ENCODE data around the gene DLG2.
"Not testable (repeated sequence)": the region's sequence is repeated elsewhere in the genome, so short reads cannot be mapped to it uniquely, and the experiment has no call there.

Gene DLG2

DNA sequence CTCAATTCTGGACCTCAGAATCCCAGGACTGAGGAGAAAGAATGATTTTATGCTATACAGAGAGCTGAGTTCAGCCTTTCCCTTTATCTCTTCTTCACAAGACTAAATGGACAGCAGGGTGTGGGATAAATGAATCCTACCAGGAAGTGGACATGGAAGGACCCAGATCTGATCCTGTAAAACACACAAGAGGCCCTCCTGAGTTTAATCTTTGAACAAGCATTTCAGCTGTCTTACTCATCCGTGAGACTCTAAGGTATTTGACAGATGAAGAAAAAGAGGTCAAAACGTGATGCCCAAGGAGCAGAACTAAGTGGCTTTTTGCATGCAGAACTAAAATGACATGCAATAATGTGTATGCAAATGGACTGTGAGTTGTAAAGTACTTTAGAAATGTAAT lies 511.3 kb downstream of the DLG2 start:
- DNase-seq (ENCODE audit: low read depth in 1 of 2, low spot score in 1 of 2): no peak

DNA sequence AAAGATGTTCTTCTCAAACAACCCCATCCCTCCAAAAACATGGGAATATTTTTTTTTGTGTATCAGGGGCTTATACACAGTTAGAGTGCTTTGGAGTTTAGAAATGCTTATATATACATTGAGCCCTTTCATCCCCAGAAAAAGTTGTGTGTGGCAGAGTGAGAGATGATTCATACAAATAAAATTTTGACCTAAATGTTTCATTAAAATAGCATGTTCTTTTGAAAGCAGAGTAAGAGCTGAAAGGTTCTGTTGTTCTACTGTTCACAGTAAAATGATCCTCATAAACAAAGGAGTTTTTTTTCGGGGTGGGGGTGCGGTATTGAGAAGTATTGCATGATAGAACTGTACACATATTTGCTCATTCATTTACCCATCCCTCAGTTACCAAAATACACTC lies 512.4 kb downstream of the DLG2 start:
- Histone ChIP-seq H3K27ac (replicated peaks) (no peak overlapping the region), H3K27me3 (ENCODE audit: insufficient read depth, poor library complexity, severe bottlenecking) (no peaks in the 10 kb centered on the region), H3K4me3 (replicated peaks; ENCODE audit: insufficient read depth, low read length) (no peak overlapping the region)
- TF ChIP-seq, protein P1, sequence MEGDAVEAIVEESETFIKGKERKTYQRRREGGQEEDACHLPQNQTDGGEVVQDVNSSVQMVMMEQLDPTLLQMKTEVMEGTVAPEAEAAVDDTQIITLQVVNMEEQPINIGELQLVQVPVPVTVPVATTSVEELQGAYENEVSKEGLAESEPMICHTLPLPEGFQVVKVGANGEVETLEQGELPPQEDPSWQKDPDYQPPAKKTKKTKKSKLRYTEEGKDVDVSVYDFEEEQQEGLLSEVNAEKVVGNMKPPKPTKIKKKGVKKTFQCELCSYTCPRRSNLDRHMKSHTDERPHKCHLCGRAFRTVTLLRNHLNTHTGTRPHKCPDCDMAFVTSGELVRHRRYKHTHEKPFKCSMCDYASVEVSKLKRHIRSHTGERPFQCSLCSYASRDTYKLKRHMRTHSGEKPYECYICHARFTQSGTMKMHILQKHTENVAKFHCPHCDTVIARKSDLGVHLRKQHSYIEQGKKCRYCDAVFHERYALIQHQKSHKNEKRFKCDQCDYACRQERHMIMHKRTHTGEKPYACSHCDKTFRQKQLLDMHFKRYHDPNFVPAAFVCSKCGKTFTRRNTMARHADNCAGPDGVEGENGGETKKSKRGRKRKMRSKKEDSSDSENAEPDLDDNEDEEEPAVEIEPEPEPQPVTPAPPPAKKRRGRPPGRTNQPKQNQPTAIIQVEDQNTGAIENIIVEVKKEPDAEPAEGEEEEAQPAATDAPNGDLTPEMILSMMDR (IDR thresholded peaks at IDR 0.05; ENCODE audit: insufficient read depth, low read length): no peak
- TF ChIP-seq SPI1 (IDR thresholded peaks at IDR 0.05; ENCODE audit: borderline replicate concordance, low read depth) (no peak), GABPA (IDR thresholded peaks at IDR 0.05; ENCODE audit: low read depth) (no peak), POLR2AphosphoS5 (IDR thresholded peaks at IDR 0.05; ENCODE audit: low read depth) (no peak)
- TF ChIP-seq, protein P2, sequence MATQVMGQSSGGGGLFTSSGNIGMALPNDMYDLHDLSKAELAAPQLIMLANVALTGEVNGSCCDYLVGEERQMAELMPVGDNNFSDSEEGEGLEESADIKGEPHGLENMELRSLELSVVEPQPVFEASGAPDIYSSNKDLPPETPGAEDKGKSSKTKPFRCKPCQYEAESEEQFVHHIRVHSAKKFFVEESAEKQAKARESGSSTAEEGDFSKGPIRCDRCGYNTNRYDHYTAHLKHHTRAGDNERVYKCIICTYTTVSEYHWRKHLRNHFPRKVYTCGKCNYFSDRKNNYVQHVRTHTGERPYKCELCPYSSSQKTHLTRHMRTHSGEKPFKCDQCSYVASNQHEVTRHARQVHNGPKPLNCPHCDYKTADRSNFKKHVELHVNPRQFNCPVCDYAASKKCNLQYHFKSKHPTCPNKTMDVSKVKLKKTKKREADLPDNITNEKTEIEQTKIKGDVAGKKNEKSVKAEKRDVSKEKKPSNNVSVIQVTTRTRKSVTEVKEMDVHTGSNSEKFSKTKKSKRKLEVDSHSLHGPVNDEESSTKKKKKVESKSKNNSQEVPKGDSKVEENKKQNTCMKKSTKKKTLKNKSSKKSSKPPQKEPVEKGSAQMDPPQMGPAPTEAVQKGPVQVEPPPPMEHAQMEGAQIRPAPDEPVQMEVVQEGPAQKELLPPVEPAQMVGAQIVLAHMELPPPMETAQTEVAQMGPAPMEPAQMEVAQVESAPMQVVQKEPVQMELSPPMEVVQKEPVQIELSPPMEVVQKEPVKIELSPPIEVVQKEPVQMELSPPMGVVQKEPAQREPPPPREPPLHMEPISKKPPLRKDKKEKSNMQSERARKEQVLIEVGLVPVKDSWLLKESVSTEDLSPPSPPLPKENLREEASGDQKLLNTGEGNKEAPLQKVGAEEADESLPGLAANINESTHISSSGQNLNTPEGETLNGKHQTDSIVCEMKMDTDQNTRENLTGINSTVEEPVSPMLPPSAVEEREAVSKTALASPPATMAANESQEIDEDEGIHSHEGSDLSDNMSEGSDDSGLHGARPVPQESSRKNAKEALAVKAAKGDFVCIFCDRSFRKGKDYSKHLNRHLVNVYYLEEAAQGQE (IDR thresholded peaks at IDR 0.05; ENCODE audit: insufficient replicate concordance, low read depth): no peak
- no peak for DNase-seq (ENCODE audit: low read depth in 1 of 2, low spot score in 1 of 2)

More for the DNA sequence above, 511.3 kb downstream of the DLG2 start:
- Histone ChIP-seq H3K27ac (replicated peaks) (no peak overlapping the region), H3K4me3 (replicated peaks; ENCODE audit: insufficient read depth, low read length) (no peak overlapping the region), H3K27me3 (ENCODE audit: insufficient read depth, poor library complexity, severe bottlenecking) (no peaks in the 10 kb centered on the region)
- TF ChIP-seq POLR2AphosphoS5 (IDR thresholded peaks at IDR 0.05; ENCODE audit: low read depth): no peak
- TF ChIP-seq, protein P1 (IDR thresholded peaks at IDR 0.05; ENCODE audit: insufficient read depth, low read length): no peak
- TF ChIP-seq, protein P2 (IDR thresholded peaks at IDR 0.05; ENCODE audit: insufficient replicate concordance, low read depth): no peak
- no peak for TF ChIP-seq GABPA (IDR thresholded peaks at IDR 0.05; ENCODE audit: low read depth)
- TF ChIP-seq SPI1 (IDR thresholded peaks at IDR 0.05; ENCODE audit: borderline replicate concordance, low read depth): no peak

DNA sequence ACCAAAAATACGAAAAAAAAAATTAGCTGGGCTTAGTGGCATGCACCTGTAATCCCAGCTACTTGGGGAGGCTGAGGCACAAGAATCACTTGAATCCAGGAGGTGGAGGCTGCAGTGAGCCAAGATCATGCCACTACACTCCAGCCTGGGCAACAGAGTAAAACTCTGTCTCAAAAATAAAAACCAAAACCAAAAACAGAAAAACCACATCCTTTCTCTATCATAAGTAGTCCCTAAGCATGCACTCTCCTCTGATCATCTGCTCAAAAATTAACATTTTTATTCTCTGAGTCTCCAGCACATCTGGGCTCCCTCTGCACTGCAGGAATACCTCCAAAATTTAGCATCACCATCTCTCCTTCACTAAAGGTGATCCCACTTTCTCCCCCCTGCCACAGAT lies 516.9 kb downstream of the DLG2 start:
- not testable (repeated sequence) for DNase-seq (ENCODE audit: low read depth in 1 of 2, low spot score in 1 of 2); H3K4me3 ChIP-seq (replicated peaks; ENCODE audit: insufficient read depth, low read length); H3K27me3 ChIP-seq (ENCODE audit: insufficient read depth, poor library complexity, severe bottlenecking); H3K27ac ChIP-seq (replicated peaks)

DNA sequence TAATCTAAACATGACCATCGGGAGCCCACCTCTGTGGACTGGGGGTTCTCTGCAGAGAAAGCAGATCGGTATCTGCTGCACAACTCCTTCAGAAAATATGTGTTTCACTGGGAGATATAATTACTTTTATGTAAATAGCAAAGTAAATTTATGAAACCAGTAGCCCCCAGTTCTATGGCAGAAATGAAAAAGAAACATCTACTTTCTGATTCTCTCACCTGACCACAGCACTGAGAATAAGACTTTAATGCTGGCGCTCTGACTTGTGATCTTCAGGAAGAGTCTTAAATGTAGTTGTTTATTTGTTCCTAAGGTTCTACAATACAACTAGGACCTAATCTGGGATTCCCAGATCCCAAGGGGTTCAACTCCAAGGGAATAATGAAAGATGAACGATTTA lies 518.0 kb downstream of the DLG2 start:
- Histone ChIP-seq H3K27me3 (ENCODE audit: insufficient read depth, poor library complexity, severe bottlenecking) (no peaks in the 10 kb centered on the region), H3K27ac (replicated peaks) (no peak overlapping the region), H3K4me3 (replicated peaks; ENCODE audit: insufficient read depth, low read length) (no peak overlapping the region)
- DNase-seq (ENCODE audit: low read depth in 1 of 2, low spot score in 1 of 2): no peak
- TF ChIP-seq, protein P1 (IDR thresholded peaks at IDR 0.05; ENCODE audit: insufficient read depth, low read length): no peak
- no peak for TF ChIP-seq GABPA (IDR thresholded peaks at IDR 0.05; ENCODE audit: low read depth)
